ENCODE results near the gene SRRM2.

DNA sequence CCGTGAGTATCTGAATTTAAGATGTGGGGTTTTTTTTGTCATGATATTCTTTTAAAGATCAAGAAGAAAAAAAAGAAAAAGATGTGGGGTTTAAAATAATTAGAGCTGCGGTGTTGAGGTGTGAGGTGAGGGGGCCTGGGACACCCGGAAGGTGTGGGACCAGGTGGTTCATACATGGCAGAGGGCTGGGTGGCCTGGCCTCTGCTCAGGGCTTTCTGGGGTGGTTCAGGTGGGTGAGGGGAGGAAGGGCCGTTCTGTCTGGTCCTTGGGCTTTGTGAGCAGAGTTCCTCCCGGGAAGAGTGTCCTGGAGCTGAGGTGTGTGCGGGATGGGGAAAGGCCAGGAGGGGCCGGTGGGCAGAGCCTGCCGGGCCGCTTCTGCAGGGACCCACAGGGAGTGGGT is 37.4 kb upstream of the SRRM2 start:
- TF ChIP-seq MIER1 (IDR thresholded peaks at IDR 0.05; ENCODE audit: low read depth): no peak
- TF ChIP-seq BCL6 (CRISPR knock-in tag; IDR thresholded peaks at IDR 0.05): no peak
- TF ChIP-seq ATF6 (CRISPR knock-in tag; IDR thresholded peaks at IDR 0.05): no peak
- no peak for TF ChIP-seq FOXM1 (IDR thresholded peaks at IDR 0.05; ENCODE audit: low read depth)
- no peak for TF ChIP-seq FOXM1 (CRISPR knock-in tag; IDR thresholded peaks at IDR 0.05; ENCODE audit: low read depth)
- TF ChIP-seq, protein P1, sequence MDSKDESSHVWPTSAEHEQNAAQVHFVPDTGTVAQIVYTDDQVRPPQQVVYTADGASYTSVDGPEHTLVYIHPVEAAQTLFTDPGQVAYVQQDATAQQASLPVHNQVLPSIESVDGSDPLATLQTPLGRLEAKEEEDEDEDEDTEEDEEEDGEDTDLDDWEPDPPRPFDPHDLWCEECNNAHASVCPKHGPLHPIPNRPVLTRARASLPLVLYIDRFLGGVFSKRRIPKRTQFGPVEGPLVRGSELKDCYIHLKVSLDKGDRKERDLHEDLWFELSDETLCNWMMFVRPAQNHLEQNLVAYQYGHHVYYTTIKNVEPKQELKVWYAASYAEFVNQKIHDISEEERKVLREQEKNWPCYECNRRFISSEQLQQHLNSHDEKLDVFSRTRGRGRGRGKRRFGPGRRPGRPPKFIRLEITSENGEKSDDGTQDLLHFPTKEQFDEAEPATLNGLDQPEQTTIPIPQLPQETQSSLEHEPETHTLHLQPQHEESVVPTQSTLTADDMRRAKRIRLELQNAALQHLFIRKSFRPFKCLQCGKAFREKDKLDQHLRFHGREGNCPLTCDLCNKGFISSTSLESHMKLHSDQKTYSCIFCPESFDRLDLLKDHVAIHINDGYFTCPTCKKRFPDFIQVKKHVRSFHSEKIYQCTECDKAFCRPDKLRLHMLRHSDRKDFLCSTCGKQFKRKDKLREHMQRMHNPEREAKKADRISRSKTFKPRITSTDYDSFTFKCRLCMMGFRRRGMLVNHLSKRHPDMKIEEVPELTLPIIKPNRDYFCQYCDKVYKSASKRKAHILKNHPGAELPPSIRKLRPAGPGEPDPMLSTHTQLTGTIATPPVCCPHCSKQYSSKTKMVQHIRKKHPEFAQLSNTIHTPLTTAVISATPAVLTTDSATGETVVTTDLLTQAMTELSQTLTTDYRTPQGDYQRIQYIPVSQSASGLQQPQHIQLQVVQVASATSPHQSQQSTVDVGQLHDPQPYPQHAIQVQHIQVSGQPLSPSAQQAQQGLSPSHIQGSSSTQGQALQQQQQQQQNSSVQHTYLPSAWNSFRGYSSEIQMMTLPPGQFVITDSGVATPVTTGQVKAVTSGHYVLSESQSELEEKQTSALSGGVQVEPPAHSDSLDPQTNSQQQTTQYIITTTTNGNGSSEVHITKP (IDR thresholded peaks at IDR 0.05; ENCODE audit: partially characterized antibody): no peak
- no peak for TF ChIP-seq PHB (CRISPR knock-in tag; IDR thresholded peaks at IDR 0.05)
- TF ChIP-seq, protein P2, sequence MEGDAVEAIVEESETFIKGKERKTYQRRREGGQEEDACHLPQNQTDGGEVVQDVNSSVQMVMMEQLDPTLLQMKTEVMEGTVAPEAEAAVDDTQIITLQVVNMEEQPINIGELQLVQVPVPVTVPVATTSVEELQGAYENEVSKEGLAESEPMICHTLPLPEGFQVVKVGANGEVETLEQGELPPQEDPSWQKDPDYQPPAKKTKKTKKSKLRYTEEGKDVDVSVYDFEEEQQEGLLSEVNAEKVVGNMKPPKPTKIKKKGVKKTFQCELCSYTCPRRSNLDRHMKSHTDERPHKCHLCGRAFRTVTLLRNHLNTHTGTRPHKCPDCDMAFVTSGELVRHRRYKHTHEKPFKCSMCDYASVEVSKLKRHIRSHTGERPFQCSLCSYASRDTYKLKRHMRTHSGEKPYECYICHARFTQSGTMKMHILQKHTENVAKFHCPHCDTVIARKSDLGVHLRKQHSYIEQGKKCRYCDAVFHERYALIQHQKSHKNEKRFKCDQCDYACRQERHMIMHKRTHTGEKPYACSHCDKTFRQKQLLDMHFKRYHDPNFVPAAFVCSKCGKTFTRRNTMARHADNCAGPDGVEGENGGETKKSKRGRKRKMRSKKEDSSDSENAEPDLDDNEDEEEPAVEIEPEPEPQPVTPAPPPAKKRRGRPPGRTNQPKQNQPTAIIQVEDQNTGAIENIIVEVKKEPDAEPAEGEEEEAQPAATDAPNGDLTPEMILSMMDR (IDR thresholded peaks at IDR 0.05 in 2 of 3, conservative IDR thresholded peaks at IDR 0.05 in 1 of 3; ENCODE audit: insufficient read depth in 2 of 3, low read depth in 1 of 3, low read length in 3 of 3): no peak
- TF ChIP-seq ZBTB43 (CRISPR knock-in tag; IDR thresholded peaks at IDR 0.05): no peak
- no peak for TF ChIP-seq HNRNPUL1 (IDR thresholded peaks at IDR 0.05; ENCODE audit: low read length)
- no peak for TF ChIP-seq MYC (IDR thresholded peaks at IDR 0.05; ENCODE audit: low read depth, low read length)
- no peak for TF ChIP-seq MYC (CRISPR knock-in tag; IDR thresholded peaks at IDR 0.05; ENCODE audit: borderline replicate concordance, low read depth)
- TF ChIP-seq PCBP1 (IDR thresholded peaks at IDR 0.05; ENCODE audit: low read depth, low read length, poor library complexity, severe bottlenecking): no peak
